Neural crest cell (in vitro differentiated cells): ENCODE data around the gene FILIP1. TPM values are rescaled to one million over a fixed set of nuclear protein-coding genes. Genes with fewer than 3 reads are reported as not detected.
"Not testable (repeated sequence)": the region's sequence is repeated elsewhere in the genome, so short reads cannot be mapped to it uniquely, and the experiment has no call there.

Experiments
- DNase-seq: peaks from one replicate; pipeline ENCODE4 v3.0.0; 2021; ENCODE audit warnings: low read depth, mixed read lengths, low spot score
- H3K27ac Mint-ChIP-seq: one replicate; pipeline ENCODE4 v1.8.0; 2021; ENCODE audit warnings: mild to moderate bottlenecking, mixed read lengths; ENCODE audit not compliant: unreplicated experiment
- H3K27me3 Mint-ChIP-seq: 2 replicates; pipeline ENCODE4 v1.8.0; 2021; ENCODE audit warnings: low read depth, mild to moderate bottlenecking, mixed read lengths
- H3K36me3 Mint-ChIP-seq: 2 replicates; pipeline ENCODE4 v1.8.0; 2021; ENCODE audit warnings: low read depth, mild to moderate bottlenecking, mixed read lengths
- H3K4me1 Mint-ChIP-seq: 2 replicates; pipeline ENCODE4 v1.8.0; 2021; ENCODE audit warnings: mixed read lengths
- H3K4me3 Mint-ChIP-seq: one replicate; pipeline ENCODE4 v1.8.0; 2021; ENCODE audit warnings: mild to moderate bottlenecking, mixed read lengths
- H3K9me3 Mint-ChIP-seq: 2 replicates; pipeline ENCODE4 v1.8.0; 2021; ENCODE audit warnings: mixed read lengths
- CTCF ChIP-seq: fragments of 200-600 bp; sonication (generic); conservative IDR thresholded peaks from 2 replicates; pipeline ENCODE4 v1.5.0; 2021; ENCODE audit warnings: antibody characterized with exemption, mild to moderate bottlenecking
- total RNA-seq: library from RNA; stranded (reverse); gene quantifications from 2 replicates; pipeline ENCODE4 v1.2.1, GENCODE V29; 2021

Gene FILIP1
- total RNA-seq, 1 donor from 2014 or later, result 0.79 TPM

GRCh38 chr6:75445738-75446137 lies 47.9 kb downstream of the FILIP1 start:
- DNase-seq, result no peak
- Mint-ChIP-seq H3K27me3 (no peaks in the 10 kb centered on the region), H3K36me3 (no peaks in the 10 kb centered on the region), H3K27ac (no peak overlapping the region), H3K4me3 (no peak overlapping the region), H3K4me1 (no peaks in the 10 kb centered on the region), H3K9me3 (peaks cover 2% of the 10 kb centered on the region)
- TF ChIP-seq CTCF, result no peak

DNA sequence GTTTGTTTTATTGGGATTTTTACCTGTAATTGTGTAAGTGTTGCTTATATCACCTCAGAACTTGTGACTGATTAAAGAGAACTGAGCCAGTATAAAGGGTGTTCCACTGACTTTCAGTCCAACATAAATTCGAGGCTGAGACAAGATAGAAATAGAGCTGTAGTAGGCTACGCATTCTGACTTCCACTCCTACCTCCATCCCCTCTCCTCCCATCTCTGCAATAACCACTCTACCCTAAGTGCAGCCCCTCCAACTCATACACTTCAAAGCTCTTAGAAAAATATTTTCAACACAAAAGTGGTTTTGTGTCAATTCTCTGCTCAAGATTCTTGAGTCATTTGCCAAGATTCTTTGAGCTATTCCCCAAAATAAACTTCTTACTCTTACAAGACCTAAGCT lies 48.7 kb downstream of the FILIP1 start:
- Mint-ChIP-seq H3K36me3 (no peaks in the 10 kb centered on the region), H3K4me3 (no peak overlapping the region), H3K9me3 (peaks cover 2% of the 10 kb centered on the region), H3K27me3 (no peaks in the 10 kb centered on the region), H3K4me1 (no peaks in the 10 kb centered on the region), H3K27ac (no peak overlapping the region)
- no peak for TF ChIP-seq CTCF
- DNase-seq, result no peak

DNA sequence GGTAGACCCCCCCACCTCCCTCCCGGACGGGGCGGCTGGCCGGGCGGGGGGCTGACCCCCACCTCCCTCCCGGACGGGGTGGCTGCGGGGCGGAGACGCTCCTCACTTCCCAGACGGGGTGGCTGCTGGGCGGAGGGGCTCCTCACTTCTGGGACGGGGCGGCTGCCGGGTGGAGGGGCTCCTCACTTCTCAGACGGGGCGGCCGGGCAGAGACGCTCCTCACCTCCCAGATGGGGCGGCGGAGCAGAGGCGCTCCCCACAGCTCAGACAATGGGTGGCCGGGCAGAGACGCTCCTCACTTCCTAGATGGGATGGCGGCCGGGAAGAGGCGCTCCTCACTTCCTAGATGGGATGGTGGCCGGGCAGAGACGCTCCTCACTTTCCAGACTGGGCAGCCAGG lies 51.7 kb downstream of the FILIP1 start:
- H3K4me1 Mint-ChIP-seq, H3K9me3 Mint-ChIP-seq, H3K4me3 Mint-ChIP-seq, H3K27ac Mint-ChIP-seq, H3K27me3 Mint-ChIP-seq, H3K36me3 Mint-ChIP-seq, DNase-seq: not testable (repeated sequence)

DNA sequence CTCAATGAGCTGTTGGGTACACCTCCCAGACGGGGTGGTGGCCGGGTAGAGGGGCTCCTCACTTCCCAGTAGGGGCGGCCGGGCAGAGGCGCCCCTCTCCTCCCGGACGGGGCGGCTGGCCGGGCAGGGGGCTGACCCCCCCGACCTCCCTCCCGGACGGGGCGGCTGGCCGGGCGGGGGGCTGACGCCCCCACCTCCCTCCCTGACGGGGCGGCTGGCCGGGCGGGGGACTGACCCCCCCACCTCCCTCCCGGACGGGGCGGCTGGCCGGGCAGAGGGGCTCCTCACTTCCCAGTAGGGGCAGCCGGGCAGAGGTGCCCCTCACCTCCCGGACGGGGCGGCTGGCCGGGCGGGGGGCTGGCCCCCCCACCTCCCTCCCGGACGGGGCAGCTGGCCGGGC lies 52.1 kb downstream of the FILIP1 start:
- not testable (repeated sequence) for H3K27me3 Mint-ChIP-seq, H3K9me3 Mint-ChIP-seq

DNA sequence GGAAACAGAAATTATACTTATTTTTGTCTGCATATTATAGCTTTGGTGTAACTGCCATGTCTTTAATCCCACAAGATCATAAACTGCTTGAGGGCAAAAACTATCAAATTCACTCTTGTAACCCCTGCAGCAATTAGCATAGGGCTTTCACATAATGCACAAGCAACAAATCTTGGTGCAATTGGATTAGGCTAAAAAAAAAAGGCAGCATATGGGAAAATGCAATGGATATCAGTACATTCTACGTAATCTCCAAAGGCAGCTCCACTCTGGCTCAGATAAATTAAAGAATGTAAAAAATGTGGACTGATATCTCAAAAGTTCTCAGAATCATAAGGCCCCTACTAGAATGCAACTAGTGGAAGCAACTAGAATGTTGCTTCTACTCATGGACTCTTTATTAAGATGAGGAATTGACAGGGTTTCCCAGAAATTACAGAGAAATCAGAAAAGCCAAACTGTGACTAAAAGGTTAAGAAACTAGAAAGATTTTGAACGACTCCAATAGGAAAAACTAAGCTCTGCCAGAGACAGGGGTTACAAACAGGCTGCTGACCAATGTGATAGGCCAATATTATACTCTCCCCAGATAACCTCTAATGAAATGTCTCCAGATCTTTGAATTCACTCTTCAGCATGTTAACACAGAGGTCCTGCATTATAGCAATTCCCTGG lies 55.0 kb downstream of the FILIP1 start:
- no peak overlapping the region for H3K27ac Mint-ChIP-seq
- H3K36me3 Mint-ChIP-seq, result no peaks in the 10 kb centered on the region
- no peak overlapping the region for H3K4me3 Mint-ChIP-seq
- H3K27me3 Mint-ChIP-seq, result no peaks in the 10 kb centered on the region
- no peak for TF ChIP-seq CTCF
- DNase-seq, result no peak
- peaks cover 2% of the 10 kb centered on the region for H3K9me3 Mint-ChIP-seq
- no peaks in the 10 kb centered on the region for H3K4me1 Mint-ChIP-seq

More for the DNA sequence above, 52.1 kb downstream of the FILIP1 start:
- H3K4me3 Mint-ChIP-seq, DNase-seq, H3K27ac Mint-ChIP-seq, H3K36me3 Mint-ChIP-seq, H3K4me1 Mint-ChIP-seq: not testable (repeated sequence)

DNA sequence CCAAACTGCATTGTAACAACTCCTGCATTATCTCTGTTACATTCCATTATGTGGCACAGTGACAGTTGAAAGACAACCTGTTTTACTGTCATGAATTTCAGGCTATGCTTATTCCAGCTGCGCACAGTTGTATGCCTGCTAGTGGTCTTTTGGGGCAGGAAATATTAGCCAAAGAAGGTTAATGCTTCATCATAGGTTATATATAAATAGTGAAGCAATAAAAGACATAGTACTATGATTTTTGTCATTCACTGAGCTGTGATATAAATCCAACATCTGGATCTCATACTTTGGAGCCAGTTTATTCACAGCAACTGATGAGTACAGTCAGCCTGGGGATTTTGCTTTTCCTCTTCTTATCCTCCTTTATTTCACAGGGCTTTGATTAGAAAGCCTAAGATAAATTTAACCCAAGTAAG lies 55.6 kb downstream of the FILIP1 start:
- Mint-ChIP-seq H3K4me3 (no peak overlapping the region), H3K27ac (no peak overlapping the region), H3K36me3 (no peaks in the 10 kb centered on the region), H3K9me3 (peaks cover 2% of the 10 kb centered on the region), H3K4me1 (no peaks in the 10 kb centered on the region), H3K27me3 (no peaks in the 10 kb centered on the region)
- TF ChIP-seq CTCF, result no peak
- no peak for DNase-seq
